Liver (tissue), 9 donors: ENCODE measurements around the gene ULBP2. TPM values are rescaled to one million over a fixed set of nuclear protein-coding genes. Genes with fewer than 3 reads are reported as not detected.
A peak's percentile ranks its signal among the peaks of the same experiment; 100 is the strongest.

Experiments
- DNase-seq: peaks from one replicate; pipeline ENCODE4 v3.0.0-alpha.2; 2017; ENCODE audit warnings: low spot score
- H3K27ac ChIP-seq, 2 donors: one replicate each; pipeline ENCODE4 v1.7.0; 2013; ENCODE audit warnings: inconsistent platforms in 2 of 2, low read length in 2 of 2, control low read depth in 1 of 2, low read depth in 1 of 2, mild to moderate bottlenecking in 1 of 2
- H3K27me3 ChIP-seq, 4 donors: one replicate each; pipeline versions ENCODE4 v1.6.1 to v1.7.0; 2013; ENCODE audit warnings: low read length in 3 of 4, inconsistent platforms in 1 of 4, mild to moderate bottlenecking in 1 of 4, moderate library complexity in 1 of 4; ENCODE audit not compliant: control insufficient read depth in 4 of 4, insufficient read depth in 4 of 4
- H3K36me3 ChIP-seq, 4 donors: one replicate each; pipeline versions ENCODE4 v1.6.1 to v1.7.0; 2013; ENCODE audit warnings: low read length in 3 of 4, mild to moderate bottlenecking in 3 of 4, low read depth in 1 of 4, moderate library complexity in 1 of 4; ENCODE audit not compliant: control insufficient read depth in 4 of 4, insufficient read depth in 3 of 4
- H3K4me1 ChIP-seq, 4 donors: one replicate each; pipeline versions ENCODE4 v1.6.1 to v1.7.0; 2013; ENCODE audit warnings: low read length in 3 of 4, mild to moderate bottlenecking in 3 of 4, moderate library complexity in 1 of 4; ENCODE audit not compliant: control insufficient read depth in 4 of 4, insufficient read depth in 4 of 4
- H3K4me3 ChIP-seq, 3 donors: one replicate each; pipeline versions ENCODE4 v1.6.1 to v1.7.0; 2013; ENCODE audit warnings: low read length in 3 of 3, control low read depth in 1 of 3, low read depth in 1 of 3, mild to moderate bottlenecking in 1 of 3
- H3K9ac ChIP-seq, 2 donors: one replicate each; pipeline ENCODE4 v1.7.0; 2013; ENCODE audit warnings: low read length in 2 of 2, mild to moderate bottlenecking in 2 of 2, moderate library complexity in 2 of 2, control low read depth in 1 of 2, low read depth in 1 of 2
- H3K9me3 ChIP-seq, 4 donors: one replicate each; pipeline versions ENCODE4 v1.6.1 to v1.7.0; 2013; ENCODE audit warnings: low read length in 3 of 4; ENCODE audit not compliant: control insufficient read depth in 4 of 4
- EGR1 ChIP-seq, 2 donors: IDR thresholded peaks; 2 replicates each; pipeline ENCODE4 v1.6.1; 2016 to 2018; ENCODE audit warnings: antibody characterized with exemption in 2 of 2, low read depth in 2 of 2
- FOXA2 ChIP-seq: IDR thresholded peaks from 2 replicates; pipeline ENCODE4 v1.6.1; 2016; ENCODE audit warnings: antibody characterized with exemption
- HNF4A ChIP-seq, 2 donors: conservative IDR thresholded peaks; 2 replicates each; pipeline ENCODE4 v1.6.1; 2016; ENCODE audit warnings: antibody characterized with exemption in 2 of 2, mild to moderate bottlenecking in 2 of 2
- HNF4G ChIP-seq: IDR thresholded peaks from 2 replicates; pipeline ENCODE4 v1.6.1; 2016; ENCODE audit warnings: antibody characterized with exemption
- JUND ChIP-seq, 2 donors: IDR thresholded peaks; 2 replicates each; pipeline ENCODE4 v1.6.1; 2016; ENCODE audit warnings: antibody characterized with exemption in 2 of 2
- RAD21 ChIP-seq, 2 donors: IDR thresholded peaks; 2 replicates each; pipeline ENCODE4 v1.6.1; 2016; ENCODE audit warnings: antibody characterized with exemption in 2 of 2, mild to moderate bottlenecking in 2 of 2
- RXRA ChIP-seq, 2 donors: IDR thresholded peaks; 2 replicates each; pipeline ENCODE4 v1.6.1; 2017 to 2018; ENCODE audit warnings: antibody characterized with exemption in 2 of 2, mild to moderate bottlenecking in 1 of 2
- SP1 ChIP-seq: IDR thresholded peaks from 2 replicates; pipeline ENCODE4 v1.6.1; 2018; ENCODE audit warnings: antibody characterized with exemption, mild to moderate bottlenecking
- TAF1 ChIP-seq: conservative IDR thresholded peaks from 2 replicates; pipeline ENCODE4 v1.6.1; 2016; ENCODE audit warnings: antibody characterized with exemption, mild to moderate bottlenecking
- YY1 ChIP-seq: IDR thresholded peaks from 2 replicates; pipeline ENCODE4 v1.6.1; 2016; ENCODE audit warnings: antibody characterized with exemption, mild to moderate bottlenecking
- WGBS: extraction: QIAGEN DNeasy Blood & Tissue Kit; methylation state at CpG from one replicate; pipeline ENCODE4 v1.1.7; 2013; 5-methylcytosine and 5-hydroxymethylcytosine counted together
- polyA plus RNA-seq, 2 donors: library from polyadenylated mRNA; stranded (reverse) in 1 of 2; unstranded in 1 of 2; fragments of 200-250 nt in 1 of 2; fragments of >200 nt in 1 of 2; fragmentation: Nextera tagmentation in 1 of 2; extraction: Ambion mirVana in 1 of 2; gene quantifications; one replicate each; pipeline versions ENCODE4 v1.2.1 to v1.2.3, GENCODE V29; 2013 to 2015
- total RNA-seq, 2 donors: library from RNA; depleted of rRNA; stranded (reverse); fragments of >200 nt; gene quantifications; one replicate each; pipeline ENCODE4 v1.2.3, GENCODE V29; 2014
- TF ChIP-seq, protein P1 (sequence below): IDR thresholded peaks from 2 replicates; pipeline ENCODE4 v1.6.1; 2016; ENCODE audit warnings: antibody characterized with exemption
- TF ChIP-seq, protein P2 (sequence below): IDR thresholded peaks from 2 replicates; pipeline ENCODE4 v1.6.1; 2016; ENCODE audit warnings: antibody characterized with exemption
- TF ChIP-seq, protein P3 (sequence below): IDR thresholded peaks from 2 replicates; pipeline ENCODE4 v1.6.1; 2016; ENCODE audit warnings: antibody characterized with exemption, mild to moderate bottlenecking
- TF ChIP-seq, protein P4 (sequence below): IDR thresholded peaks from 2 replicates; pipeline ENCODE4 v1.6.1; 2016; ENCODE audit warnings: antibody characterized with exemption
- donor health status: healthy.
- donor health status: healthy.
- donor health status: healthy.
- donor health status: healthy.
- donor health status: healthy.

ULBP2 gene
- total and polyA plus RNA-seq, 4 donors, result 0.14 to 0.27 (median 0.20) TPM

DNA sequence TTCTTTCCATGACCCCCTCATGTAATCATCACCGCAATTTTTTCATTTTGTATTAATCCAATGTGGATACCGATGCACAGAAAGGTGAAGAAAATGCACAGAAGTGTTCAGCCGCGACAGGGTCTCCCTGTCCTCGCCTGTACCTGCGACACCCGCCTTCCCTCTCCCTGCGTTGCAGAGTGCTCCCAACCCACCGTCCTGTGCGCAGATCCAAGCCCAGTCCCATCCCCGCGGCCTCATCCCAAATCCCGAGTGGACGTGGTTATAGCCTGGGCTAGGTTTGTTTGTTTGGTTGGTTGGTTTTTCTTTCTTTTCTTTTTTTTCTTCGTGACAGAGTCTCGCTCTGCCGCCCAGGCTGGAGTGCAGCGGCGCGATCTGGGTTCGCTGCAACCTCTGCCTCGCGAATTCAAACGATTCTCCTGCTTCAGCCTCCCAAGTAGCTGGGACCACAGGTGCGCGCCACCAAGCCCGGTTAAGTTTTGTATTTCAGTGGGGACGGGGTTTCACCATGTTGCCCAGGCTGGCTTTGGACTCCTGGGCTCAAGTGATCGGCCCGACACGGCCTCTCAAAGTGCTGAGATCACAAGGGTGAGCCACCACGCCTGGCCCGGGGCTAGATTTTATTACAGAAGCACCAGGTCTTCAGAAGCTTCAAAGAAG, 18.4 kb upstream of the ULBP2 start:
- TF ChIP-seq, protein P1, sequence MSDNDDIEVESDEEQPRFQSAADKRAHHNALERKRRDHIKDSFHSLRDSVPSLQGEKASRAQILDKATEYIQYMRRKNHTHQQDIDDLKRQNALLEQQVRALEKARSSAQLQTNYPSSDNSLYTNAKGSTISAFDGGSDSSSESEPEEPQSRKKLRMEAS, result no peak
- no peak for TF ChIP-seq RAD21 (IDR thresholded peaks at IDR 0.05)
- TF ChIP-seq YY1, result no peak
- TF ChIP-seq, protein P2, sequence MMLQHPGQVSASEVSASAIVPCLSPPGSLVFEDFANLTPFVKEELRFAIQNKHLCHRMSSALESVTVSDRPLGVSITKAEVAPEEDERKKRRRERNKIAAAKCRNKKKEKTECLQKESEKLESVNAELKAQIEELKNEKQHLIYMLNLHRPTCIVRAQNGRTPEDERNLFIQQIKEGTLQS, result no peak
- TF ChIP-seq, protein P3, sequence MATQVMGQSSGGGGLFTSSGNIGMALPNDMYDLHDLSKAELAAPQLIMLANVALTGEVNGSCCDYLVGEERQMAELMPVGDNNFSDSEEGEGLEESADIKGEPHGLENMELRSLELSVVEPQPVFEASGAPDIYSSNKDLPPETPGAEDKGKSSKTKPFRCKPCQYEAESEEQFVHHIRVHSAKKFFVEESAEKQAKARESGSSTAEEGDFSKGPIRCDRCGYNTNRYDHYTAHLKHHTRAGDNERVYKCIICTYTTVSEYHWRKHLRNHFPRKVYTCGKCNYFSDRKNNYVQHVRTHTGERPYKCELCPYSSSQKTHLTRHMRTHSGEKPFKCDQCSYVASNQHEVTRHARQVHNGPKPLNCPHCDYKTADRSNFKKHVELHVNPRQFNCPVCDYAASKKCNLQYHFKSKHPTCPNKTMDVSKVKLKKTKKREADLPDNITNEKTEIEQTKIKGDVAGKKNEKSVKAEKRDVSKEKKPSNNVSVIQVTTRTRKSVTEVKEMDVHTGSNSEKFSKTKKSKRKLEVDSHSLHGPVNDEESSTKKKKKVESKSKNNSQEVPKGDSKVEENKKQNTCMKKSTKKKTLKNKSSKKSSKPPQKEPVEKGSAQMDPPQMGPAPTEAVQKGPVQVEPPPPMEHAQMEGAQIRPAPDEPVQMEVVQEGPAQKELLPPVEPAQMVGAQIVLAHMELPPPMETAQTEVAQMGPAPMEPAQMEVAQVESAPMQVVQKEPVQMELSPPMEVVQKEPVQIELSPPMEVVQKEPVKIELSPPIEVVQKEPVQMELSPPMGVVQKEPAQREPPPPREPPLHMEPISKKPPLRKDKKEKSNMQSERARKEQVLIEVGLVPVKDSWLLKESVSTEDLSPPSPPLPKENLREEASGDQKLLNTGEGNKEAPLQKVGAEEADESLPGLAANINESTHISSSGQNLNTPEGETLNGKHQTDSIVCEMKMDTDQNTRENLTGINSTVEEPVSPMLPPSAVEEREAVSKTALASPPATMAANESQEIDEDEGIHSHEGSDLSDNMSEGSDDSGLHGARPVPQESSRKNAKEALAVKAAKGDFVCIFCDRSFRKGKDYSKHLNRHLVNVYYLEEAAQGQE, result no peak
- TF ChIP-seq JUND (IDR thresholded peaks at IDR 0.05), result no peak
- no peak for TF ChIP-seq FOXA2
- TF ChIP-seq SP1, result no peak
- no peak for TF ChIP-seq TAF1
- no peak for DNase-seq
- WGBS, result 30% methylated on average over 33 of the region's 33 CpGs
- no peaks in the 10 kb centered on the region for H3K36me3 ChIP-seq
- peaks cover 0 to 23% (median 15%) of the 10 kb centered on the region in 4 donors for H3K4me1 ChIP-seq
- no peaks in the 10 kb centered on the region for H3K27me3 ChIP-seq
- H3K4me3 ChIP-seq, result peak overlapping the region in 2 of 3 donors; percentile 43 to 63
- H3K9me3 ChIP-seq, result no peaks in the 10 kb centered on the region
- no peak overlapping the region for H3K9ac ChIP-seq
- H3K27ac ChIP-seq, result no peak overlapping the region

DNA sequence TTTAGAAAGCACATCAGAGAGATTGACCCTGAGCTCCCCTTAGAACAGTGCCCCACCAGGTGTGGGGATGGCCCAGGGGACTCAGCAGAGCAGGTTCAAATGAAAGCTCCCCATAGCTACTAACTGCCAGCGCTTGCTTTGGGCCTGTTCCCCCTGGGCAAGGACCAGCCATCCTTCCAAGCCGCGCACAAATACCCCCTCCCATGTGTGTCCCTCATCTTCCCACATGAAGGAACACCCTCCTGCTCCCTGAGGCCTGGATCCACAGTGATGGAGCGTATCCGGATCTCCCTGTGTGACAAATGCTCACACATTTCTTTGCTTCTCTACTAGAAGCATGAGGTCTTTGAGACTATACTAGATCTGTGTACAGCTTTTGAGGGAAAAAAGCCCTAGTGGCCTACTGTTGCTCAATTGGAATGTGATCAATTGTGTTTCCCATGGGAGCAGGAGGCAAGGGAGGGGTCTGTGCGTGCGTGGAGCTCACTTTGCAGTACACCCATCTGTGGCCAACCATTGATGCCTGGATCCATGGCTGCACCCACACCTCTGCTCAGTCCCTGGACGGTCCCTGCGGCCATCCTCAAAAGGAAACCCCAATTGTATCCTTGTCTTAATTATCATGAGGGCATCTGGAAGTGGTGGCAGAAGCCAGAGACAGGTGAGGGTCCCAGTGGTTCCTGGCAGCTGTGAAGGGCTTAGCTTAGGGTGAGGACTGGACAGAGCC, 17.4 kb upstream of the ULBP2 start:
- Histone ChIP-seq H3K36me3 (no peaks in the 10 kb centered on the region), H3K27me3 (peaks cover 0 to 2% (median 0%) of the 10 kb centered on the region in 4 donors), H3K4me3 (no peak overlapping the region), H3K9ac (no peak overlapping the region), H3K4me1 (peaks cover 0 to 23% (median 15%) of the 10 kb centered on the region in 4 donors), H3K9me3 (no peaks in the 10 kb centered on the region), H3K27ac (no peak overlapping the region)
- TF ChIP-seq RAD21 (IDR thresholded peaks at IDR 0.05) (no peak), YY1 (no peak), TAF1 (no peak), EGR1 (IDR thresholded peaks at IDR 0.05; ENCODE audit: low read depth in 2 of 2) (no peak), HNF4A (conservative IDR thresholded peaks at IDR 0.05) (no peak), JUND (IDR thresholded peaks at IDR 0.05) (no peak), HNF4G (no peak), RXRA (IDR thresholded peaks at IDR 0.05) (no peak)
- TF ChIP-seq, protein P2, result no peak
- TF ChIP-seq, protein P4, sequence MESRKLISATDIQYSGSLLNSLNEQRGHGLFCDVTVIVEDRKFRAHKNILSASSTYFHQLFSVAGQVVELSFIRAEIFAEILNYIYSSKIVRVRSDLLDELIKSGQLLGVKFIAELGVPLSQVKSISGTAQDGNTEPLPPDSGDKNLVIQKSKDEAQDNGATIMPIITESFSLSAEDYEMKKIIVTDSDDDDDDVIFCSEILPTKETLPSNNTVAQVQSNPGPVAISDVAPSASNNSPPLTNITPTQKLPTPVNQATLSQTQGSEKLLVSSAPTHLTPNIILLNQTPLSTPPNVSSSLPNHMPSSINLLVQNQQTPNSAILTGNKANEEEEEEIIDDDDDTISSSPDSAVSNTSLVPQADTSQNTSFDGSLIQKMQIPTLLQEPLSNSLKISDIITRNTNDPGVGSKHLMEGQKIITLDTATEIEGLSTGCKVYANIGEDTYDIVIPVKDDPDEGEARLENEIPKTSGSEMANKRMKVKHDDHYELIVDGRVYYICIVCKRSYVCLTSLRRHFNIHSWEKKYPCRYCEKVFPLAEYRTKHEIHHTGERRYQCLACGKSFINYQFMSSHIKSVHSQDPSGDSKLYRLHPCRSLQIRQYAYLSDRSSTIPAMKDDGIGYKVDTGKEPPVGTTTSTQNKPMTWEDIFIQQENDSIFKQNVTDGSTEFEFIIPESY, result no peak
- 90% methylated on average over 9 of the region's 9 CpGs for WGBS
- DNase-seq, result peak; percentile 24
